ENCODE results near the gene RASSF8.

Gene RASSF8

DNA sequence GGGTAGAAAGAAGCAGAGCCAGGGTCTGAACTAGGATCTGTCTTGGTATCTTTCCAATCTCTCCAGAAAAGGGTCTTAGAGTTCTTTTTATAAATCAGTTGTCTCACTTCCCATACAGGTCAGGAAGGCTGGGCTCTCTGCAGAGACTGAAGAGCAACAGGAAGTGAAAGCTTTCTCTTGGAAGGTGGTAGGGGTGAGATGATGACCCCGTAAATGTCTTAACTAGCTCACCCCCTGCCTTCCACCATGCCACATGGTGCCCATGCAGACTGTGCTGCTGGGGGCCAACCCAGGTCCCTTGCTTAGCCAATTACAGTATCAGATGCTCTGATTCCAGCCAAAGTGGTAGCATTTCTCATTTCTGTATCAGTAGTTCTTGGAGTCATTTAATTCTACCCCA is 17.6 kb upstream of the RASSF8 start:
- no peaks in the 10 kb centered on the region for H3K79me2 ChIP-seq (ENCODE audit: insufficient read depth, low read length)
- H3K9ac ChIP-seq (ENCODE audit: low read depth, low read length, poor library complexity, severe bottlenecking) = no peak overlapping the region
- no peak overlapping the region for H3K4me3 ChIP-seq (ENCODE audit: low read length, poor library complexity, severe bottlenecking)
- no peak overlapping the region for H3K4me2 ChIP-seq (ENCODE audit: low read depth, low read length, poor library complexity, severe bottlenecking)
- no peaks in the 10 kb centered on the region for H4K20me1 ChIP-seq (ENCODE audit: insufficient read depth, low read length, poor library complexity, severe bottlenecking)
- no peaks in the 10 kb centered on the region for H3K36me3 ChIP-seq (ENCODE audit: insufficient read depth, low read length)
- no peaks in the 10 kb centered on the region for H3K4me1 ChIP-seq (ENCODE audit: insufficient read depth, low read length, poor library complexity, severe bottlenecking)
- no peaks in the 10 kb centered on the region for H3K9me3 ChIP-seq (ENCODE audit: insufficient read depth, low read depth, low read length)
- no peaks in the 10 kb centered on the region for H3K9me2 ChIP-seq (replicated peaks; ENCODE audit: low read depth, low read length)
- no peaks in the 10 kb centered on the region; the same call in 1 of the 2 replicates for H3F3A ChIP-seq (ENCODE audit: low read depth)
- no peaks in the 10 kb centered on the region for H3K27me3 ChIP-seq (ENCODE audit: insufficient read depth, low read length, poor library complexity, severe bottlenecking)
- no peak overlapping the region for H2AFZ ChIP-seq (ENCODE audit: low read length)
- TF ChIP-seq, protein P1, sequence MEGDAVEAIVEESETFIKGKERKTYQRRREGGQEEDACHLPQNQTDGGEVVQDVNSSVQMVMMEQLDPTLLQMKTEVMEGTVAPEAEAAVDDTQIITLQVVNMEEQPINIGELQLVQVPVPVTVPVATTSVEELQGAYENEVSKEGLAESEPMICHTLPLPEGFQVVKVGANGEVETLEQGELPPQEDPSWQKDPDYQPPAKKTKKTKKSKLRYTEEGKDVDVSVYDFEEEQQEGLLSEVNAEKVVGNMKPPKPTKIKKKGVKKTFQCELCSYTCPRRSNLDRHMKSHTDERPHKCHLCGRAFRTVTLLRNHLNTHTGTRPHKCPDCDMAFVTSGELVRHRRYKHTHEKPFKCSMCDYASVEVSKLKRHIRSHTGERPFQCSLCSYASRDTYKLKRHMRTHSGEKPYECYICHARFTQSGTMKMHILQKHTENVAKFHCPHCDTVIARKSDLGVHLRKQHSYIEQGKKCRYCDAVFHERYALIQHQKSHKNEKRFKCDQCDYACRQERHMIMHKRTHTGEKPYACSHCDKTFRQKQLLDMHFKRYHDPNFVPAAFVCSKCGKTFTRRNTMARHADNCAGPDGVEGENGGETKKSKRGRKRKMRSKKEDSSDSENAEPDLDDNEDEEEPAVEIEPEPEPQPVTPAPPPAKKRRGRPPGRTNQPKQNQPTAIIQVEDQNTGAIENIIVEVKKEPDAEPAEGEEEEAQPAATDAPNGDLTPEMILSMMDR (conservative IDR thresholded peaks at IDR 0.05; ENCODE audit: low read length) = no peak

DNA sequence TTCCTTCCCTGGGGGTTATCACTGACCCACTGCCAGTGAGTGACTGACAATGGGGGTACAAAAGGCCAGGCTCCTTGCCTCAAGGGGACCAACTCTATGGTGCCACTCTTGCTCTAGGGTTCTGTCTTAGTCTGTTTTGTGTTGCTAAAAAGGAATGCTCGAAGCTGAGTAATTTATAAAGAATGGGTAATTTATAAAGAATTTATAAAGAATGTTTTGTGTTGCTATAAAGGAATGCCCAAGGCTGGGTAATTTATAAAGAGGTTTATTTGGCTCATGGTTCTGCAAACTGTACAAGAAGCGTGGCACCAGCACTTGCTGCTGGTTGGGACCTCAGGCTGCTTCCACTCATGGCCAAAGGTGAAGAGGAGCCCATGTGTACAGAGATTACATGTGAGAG is 15.8 kb upstream of the RASSF8 start:
- Histone ChIP-seq H3K36me3 (ENCODE audit: insufficient read depth, low read length) (no peaks in the 10 kb centered on the region), H3K9me2 (replicated peaks; ENCODE audit: low read depth, low read length) (no peaks in the 10 kb centered on the region), H3K9ac (ENCODE audit: low read depth, low read length, poor library complexity, severe bottlenecking) (no peak overlapping the region), H4K20me1 (ENCODE audit: insufficient read depth, low read length, poor library complexity, severe bottlenecking) (no peaks in the 10 kb centered on the region), H3K4me1 (ENCODE audit: insufficient read depth, low read length, poor library complexity, severe bottlenecking) (no peaks in the 10 kb centered on the region), H3K9me3 (ENCODE audit: insufficient read depth, low read depth, low read length) (no peaks in the 10 kb centered on the region), H3K4me3 (ENCODE audit: low read length, poor library complexity, severe bottlenecking) (no peak overlapping the region), H2AFZ (ENCODE audit: low read length) (no peak overlapping the region), H3F3A (ENCODE audit: low read depth) (no peaks in the 10 kb centered on the region; the same call in 1 of the 2 replicates), H3K27me3 (ENCODE audit: insufficient read depth, low read length, poor library complexity, severe bottlenecking) (no peaks in the 10 kb centered on the region), H3K4me2 (ENCODE audit: low read depth, low read length, poor library complexity, severe bottlenecking) (no peak overlapping the region), H3K79me2 (ENCODE audit: insufficient read depth, low read length) (no peaks in the 10 kb centered on the region)
- TF ChIP-seq, protein P1 (conservative IDR thresholded peaks at IDR 0.05; ENCODE audit: low read length) = no peak
- TF ChIP-seq EZH2phosphoT487 (IDR thresholded peaks at IDR 0.05; ENCODE audit: borderline replicate concordance) = no peak

DNA sequence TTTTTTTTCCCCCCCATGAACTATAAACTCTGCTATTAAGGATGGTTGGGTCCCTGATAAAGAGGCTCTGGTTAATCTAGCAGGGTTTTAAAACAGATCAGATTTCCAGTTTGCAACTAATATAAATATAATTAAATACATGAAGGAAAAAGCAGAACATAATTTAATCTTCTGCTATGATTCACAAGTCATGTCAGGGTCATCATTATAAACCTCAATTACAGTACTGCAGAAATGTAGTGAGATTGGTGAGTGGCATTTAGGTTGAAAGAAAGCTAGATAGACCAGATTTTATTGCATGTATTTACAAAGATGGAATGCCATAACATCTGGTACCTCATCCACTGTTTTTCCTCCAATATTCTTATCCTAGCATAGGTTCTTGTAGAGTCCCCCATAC is 14.5 kb upstream of the RASSF8 start:
- Histone ChIP-seq H3K79me2 (ENCODE audit: insufficient read depth, low read length) (no peaks in the 10 kb centered on the region), H3F3A (ENCODE audit: low read depth) (no peaks in the 10 kb centered on the region; the same call in 1 of the 2 replicates), H3K9me2 (replicated peaks; ENCODE audit: low read depth, low read length) (no peaks in the 10 kb centered on the region), H4K20me1 (ENCODE audit: insufficient read depth, low read length, poor library complexity, severe bottlenecking) (no peaks in the 10 kb centered on the region), H3K4me2 (ENCODE audit: low read depth, low read length, poor library complexity, severe bottlenecking) (no peak overlapping the region), H2AFZ (ENCODE audit: low read length) (no peak overlapping the region), H3K36me3 (ENCODE audit: insufficient read depth, low read length) (no peaks in the 10 kb centered on the region), H3K4me3 (ENCODE audit: low read length, poor library complexity, severe bottlenecking) (no peak overlapping the region), H3K27me3 (ENCODE audit: insufficient read depth, low read length, poor library complexity, severe bottlenecking) (no peaks in the 10 kb centered on the region), H3K4me1 (ENCODE audit: insufficient read depth, low read length, poor library complexity, severe bottlenecking) (no peaks in the 10 kb centered on the region), H3K9me3 (ENCODE audit: insufficient read depth, low read depth, low read length) (no peaks in the 10 kb centered on the region), H3K9ac (ENCODE audit: low read depth, low read length, poor library complexity, severe bottlenecking) (no peak overlapping the region)
- no peak for TF ChIP-seq EZH2phosphoT487 (IDR thresholded peaks at IDR 0.05; ENCODE audit: borderline replicate concordance)
- TF ChIP-seq, protein P1 (conservative IDR thresholded peaks at IDR 0.05; ENCODE audit: low read length) = no peak

Data from Loucy (cell line).